IMR-90 (cell line): ENCODE data around the gene WDR54. TPM values are rescaled to one million over a fixed set of nuclear protein-coding genes. Genes with fewer than 3 reads are reported as not detected.

Experiments used
- ATAC-seq: fragments of 200-7000 bp; cut with Tn5 transposase; 2 replicates; pipeline ENCODE4 v1.9.1; 2020; ENCODE audit warnings: low read depth, mild to moderate bottlenecking, moderate library complexity
- BruUV-seq: library from RNA; stranded (reverse); fragments of 400-500 nt; replicated peaks from 2 replicates; lab custom pipeline; 2021; lab: Mats Ljungman, UMichigan
- CTCF ChIA-PET: fragments of 300-600 bp; formaldehyde crosslinking; extraction: SDS; loops from one replicate; lab custom pipeline; 2021; ENCODE audit warnings: antibody characterized with exemption; lab: Yijun Ruan, JAX
- POLR2A ChIA-PET: fragments of 300-600 bp; sonication (Branson Sonifier 250); formaldehyde crosslinking; loops from one replicate; lab custom pipeline; 2022; ENCODE audit warnings: antibody characterized with exemption; ENCODE audit not compliant: unreplicated experiment; lab: Charles Lee
- DNase-seq: peaks from one replicate; pipeline ENCODE4 v3.0.0; 2013
- H2AFZ ChIP-seq: replicated peaks from 2 replicates; pipeline ENCODE3; 2013; ENCODE audit warnings: low read length, mild to moderate bottlenecking; ENCODE audit not compliant: poor library complexity
- H2AK5ac ChIP-seq: 2 replicates; pipeline ENCODE4 v1.6.1; 2013; ENCODE audit warnings: low read depth, low read length, inconsistent platforms
- H2AK9ac ChIP-seq: replicated peaks from 2 replicates; pipeline ENCODE3; 2013; ENCODE audit warnings: mild to moderate bottlenecking, low read depth, low read length, moderate library complexity; ENCODE audit not compliant: poor library complexity
- H2BK120ac ChIP-seq: 2 replicates; pipeline ENCODE4 v1.6.1; 2013; ENCODE audit warnings: low read depth, low read length, inconsistent platforms
- H2BK15ac ChIP-seq: 3 replicates; pipeline ENCODE4 v1.6.1; 2013; ENCODE audit warnings: low read depth, low read length, inconsistent platforms
- H2BK20ac ChIP-seq: 2 replicates; pipeline ENCODE4 v1.6.1; 2013; ENCODE audit warnings: low read depth, mild to moderate bottlenecking, inconsistent platforms, low read length, moderate library complexity
- H2BK5ac ChIP-seq: 2 replicates; pipeline ENCODE4 v1.6.1; 2013; ENCODE audit warnings: mild to moderate bottlenecking, low read depth, low read length, inconsistent platforms; ENCODE audit not compliant: poor library complexity, severe bottlenecking
- H3K14ac ChIP-seq: replicated peaks from 2 replicates; pipeline ENCODE4 v1.6.1; 2013; ENCODE audit warnings: low read depth, low read length, inconsistent platforms
- H3K18ac ChIP-seq: 2 replicates; pipeline ENCODE4 v1.6.1; 2013; ENCODE audit warnings: low read depth, low read length, control low read depth
- H3K23ac ChIP-seq: 2 replicates; pipeline ENCODE4 v1.6.1; 2013; ENCODE audit warnings: low read depth, low read length, inconsistent platforms
- H3K27ac ChIP-seq: 2 replicates; pipeline ENCODE4 v1.5.1; 2013; ENCODE audit warnings: mild to moderate bottlenecking, control low read depth, low read length; ENCODE audit not compliant: insufficient read depth
- H3K27me3 ChIP-seq: 2 replicates; pipeline ENCODE4 v1.6.1; 2013; ENCODE audit warnings: low read length; ENCODE audit not compliant: control insufficient read depth, insufficient read depth
- H3K36me3 ChIP-seq: 2 replicates; pipeline ENCODE4 v1.6.1; 2013; ENCODE audit warnings: low read length, mixed read lengths; ENCODE audit not compliant: control insufficient read depth, insufficient read depth
- H3K4ac ChIP-seq: 2 replicates; pipeline ENCODE4 v1.6.1; 2013; ENCODE audit warnings: low read depth, low read length, inconsistent platforms
- H3K4me1 ChIP-seq: 2 replicates; pipeline ENCODE4 v1.6.1; 2013; ENCODE audit warnings: low read length, mixed read lengths; ENCODE audit not compliant: control insufficient read depth, insufficient read depth
- H3K4me2 ChIP-seq: 2 replicates; pipeline ENCODE4 v1.6.1; 2013; ENCODE audit warnings: low read depth, mild to moderate bottlenecking, control low read depth, low read length, moderate library complexity
- H3K4me3 ChIP-seq: 2 replicates; pipeline ENCODE4 v1.5.1; 2013; ENCODE audit warnings: low read depth, mild to moderate bottlenecking, control low read depth, low read length, moderate library complexity; ENCODE audit not compliant: insufficient read depth
- H3K56ac ChIP-seq: 2 replicates; pipeline ENCODE4 v1.6.1; 2013; ENCODE audit warnings: low read length, inconsistent platforms; ENCODE audit not compliant: insufficient read depth; ENCODE audit errors: extremely low read depth
- H3K79me1 ChIP-seq, 2 experiments: 2 replicates each; pipeline ENCODE4 v1.6.1; 2013; ENCODE audit warnings: low read length in 2 of 2, inconsistent platforms in 1 of 2, low read depth in 1 of 2
- H3K9ac ChIP-seq: 2 replicates; pipeline ENCODE4 v1.6.1; 2013; ENCODE audit warnings: low read depth, low read length, control low read depth
- H3K9me1 ChIP-seq: 2 replicates; pipeline ENCODE4 v1.6.1; 2013; ENCODE audit warnings: low read length, inconsistent platforms; ENCODE audit not compliant: insufficient read depth
- H3K9me3 ChIP-seq: 2 replicates; pipeline ENCODE4 v1.6.1; 2013; ENCODE audit warnings: low read length; ENCODE audit not compliant: control insufficient read depth, insufficient read depth
- H4K20me1 ChIP-seq: 2 replicates; pipeline ENCODE4 v1.6.1; 2013; ENCODE audit warnings: low read length, inconsistent platforms; ENCODE audit not compliant: insufficient read depth
- H4K5ac ChIP-seq: 2 replicates; pipeline ENCODE4 v1.6.1; 2013; ENCODE audit warnings: mild to moderate bottlenecking, low read depth, low read length, control low read depth
- H4K8ac ChIP-seq, 2 experiments: 2 replicates each; pipeline ENCODE4 v1.6.1; 2013; ENCODE audit warnings: low read depth in 2 of 2, low read length in 2 of 2, control low read depth in 1 of 2, inconsistent platforms in 1 of 2
- H4K91ac ChIP-seq: 2 replicates; pipeline ENCODE4 v1.6.1; 2013; ENCODE audit warnings: low read depth, low read length, inconsistent platforms; ENCODE audit not compliant: insufficient read depth
- BHLHE40 ChIP-seq: fragments of 150-350 bp; IDR thresholded peaks from 2 replicates; pipeline ENCODE4 v1.6.1; 2016; ENCODE audit warnings: mild to moderate bottlenecking, low read depth, low read length
- CEBPB ChIP-seq: IDR thresholded peaks from 2 replicates; pipeline ENCODE4 v1.6.1; 2012; ENCODE audit warnings: low read depth, low read length, improper control_type of control experiment
- CHD1 ChIP-seq: IDR thresholded peaks from 2 replicates; pipeline ENCODE4 v1.6.1; 2012; ENCODE audit warnings: low read depth, low read length, improper control_type of control experiment
- FOS ChIP-seq: fragments of 150-350 bp; IDR thresholded peaks from 2 replicates; pipeline ENCODE4 v1.6.1; 2016; ENCODE audit warnings: low read depth, low read length
- MAFK ChIP-seq: IDR thresholded peaks from 2 replicates; pipeline ENCODE4 v1.6.1; 2012; ENCODE audit warnings: low read depth, low read length, improper control_type of control experiment
- MAZ ChIP-seq: IDR thresholded peaks from 2 replicates; pipeline ENCODE4 v1.6.1; 2012; ENCODE audit warnings: low read depth, mild to moderate bottlenecking, low read length, improper control_type of control experiment, moderate library complexity, borderline replicate concordance
- MXI1 ChIP-seq: IDR thresholded peaks from 2 replicates; pipeline ENCODE4 v1.6.1; 2012; ENCODE audit warnings: low read depth, mild to moderate bottlenecking, low read length, moderate library complexity, borderline replicate concordance
- NFE2L2 ChIP-seq: fragments of 150-350 bp; IDR thresholded peaks from 2 replicates; pipeline ENCODE4 v1.6.1; 2016; ENCODE audit warnings: low read depth, mild to moderate bottlenecking, low read length
- POLR2A ChIP-seq: IDR thresholded peaks from 2 replicates; pipeline ENCODE4 v1.6.1; 2012; ENCODE audit warnings: mild to moderate bottlenecking, low read depth, low read length
- RAD21 ChIP-seq: IDR thresholded peaks from 2 replicates; pipeline ENCODE4 v1.6.1; 2012; ENCODE audit warnings: low read length, improper control_type of control experiment
- RFX5 ChIP-seq: IDR thresholded peaks from 2 replicates; pipeline ENCODE4 v1.8.0; 2012; ENCODE audit warnings: low read depth, mild to moderate bottlenecking, low read length, moderate library complexity
- SMC3 ChIP-seq: fragments of 150-350 bp; IDR thresholded peaks from 2 replicates; pipeline ENCODE4 v1.6.1; 2016; ENCODE audit warnings: low read depth, mild to moderate bottlenecking, antibody characterized with exemption, low read length, moderate library complexity
- WGBS, 2 experiments: methylation state at CpG; one replicate each; pipeline versions ENCODE4 v1.1.5 to v1.1.7; 2013; ENCODE audit warnings: missing lambda C conversion rate in 2 of 2; ENCODE audit not compliant: insufficient read length in 1 of 2; ENCODE audit errors: extremely low coverage in 2 of 2; 5-methylcytosine and 5-hydroxymethylcytosine counted together
- dilution Hi-C: fragments of 300-500 bp; cut with HindIII; formaldehyde crosslinking; loops from one replicate; pipeline ENCODE4 v1.14.3; 2018; ENCODE audit warnings: low sequenced_read_pairs; ENCODE audit not compliant: unreplicated experiment
- in situ Hi-C: fragments of 300-500 bp; cut with MboI; formaldehyde crosslinking; loops from 3 replicates; pipeline ENCODE4 v1.14.3; 2019; ENCODE audit warnings: low sequenced_read_pairs, inconsistent platforms, mixed read lengths
- intact Hi-C: fragments of 100-400 bp; cut with micrococcal nuclease; formaldehyde crosslinking; loops from 2 replicates; pipeline ENCODE4 v1.10.0; 2022
- polyA plus RNA-seq, 3 experiments: library from polyadenylated mRNA; depleted of rRNA; stranded (reverse); fragments of >200 nt; gene quantifications; 2 replicates each; pipeline ENCODE4 v1.2.3, GENCODE V29; 2012; ENCODE audit warnings: low replicate concordance in 1 of 3
- total RNA-seq: library from RNA; depleted of rRNA; stranded (reverse); fragments of >200 nt; gene quantifications from 2 replicates; pipeline ENCODE4 v1.2.3, GENCODE V29; 2012
- TF ChIP-seq, protein P1 (sequence below): conservative IDR thresholded peaks from 2 replicates; pipeline ENCODE4 v1.5.1; 2012; ENCODE audit warnings: mild to moderate bottlenecking, low read depth, low read length, improper control_type of control experiment
- TF ChIP-seq, protein P2 (sequence below): fragments of 150-350 bp; IDR thresholded peaks from 2 replicates; pipeline ENCODE4 v1.6.1; 2016; ENCODE audit warnings: low read depth, mild to moderate bottlenecking, low read length, moderate library complexity, borderline replicate concordance

The WDR54 gene
- total and polyA plus RNA-seq, 2 of the 4 experiments (the other 2 are of a cell fraction): 47.9 to 57.2 TPM

DNA sequence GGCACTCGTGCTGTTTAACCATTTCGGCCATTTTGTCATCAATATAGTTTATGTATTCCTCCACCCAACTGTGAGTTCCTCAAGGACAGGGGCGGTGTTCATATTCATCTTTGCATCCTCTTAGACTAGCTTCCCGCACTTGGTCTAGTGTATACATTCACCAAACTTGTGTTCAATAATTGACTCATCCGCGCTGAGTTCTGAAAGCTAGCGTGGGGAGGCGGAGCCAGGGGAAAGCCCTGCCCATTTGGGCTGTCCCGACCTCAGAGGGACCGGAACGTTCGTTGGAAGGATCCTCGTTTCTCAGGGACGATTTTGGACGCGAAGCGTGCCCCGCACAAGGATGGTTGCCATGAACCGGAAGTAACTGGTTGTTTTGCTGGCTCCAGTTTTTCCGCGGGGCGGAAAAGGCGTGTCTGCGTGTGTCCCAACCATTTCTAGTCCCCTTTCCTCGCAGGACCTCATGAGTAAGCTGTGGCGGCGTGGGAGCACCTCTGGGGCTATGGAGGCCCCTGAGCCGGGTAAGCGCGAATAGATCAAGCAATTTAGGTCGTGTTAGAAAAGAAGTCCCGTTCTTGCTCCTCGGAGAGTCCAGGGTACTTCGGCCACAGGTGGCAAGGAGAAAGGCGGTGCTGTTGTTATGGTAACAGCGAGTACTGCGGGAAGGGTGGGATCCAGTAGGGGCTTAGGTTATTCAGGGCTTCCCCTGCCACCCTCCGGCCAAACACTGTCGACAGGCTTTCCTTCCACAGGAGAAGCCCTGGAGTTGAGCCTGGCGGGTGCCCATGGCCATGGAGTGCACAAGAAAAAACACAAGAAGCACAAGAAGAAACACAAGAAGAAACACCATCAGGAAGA, 33.4 kb downstream of the WDR54 start, which contains the start of gene INO80B:
Gene INO80B (plus strand): TSS at position 434 of the 858 bp plus-strand sequence. CDS start 30 bp downstream, at position 464.
- no peaks in the 10 kb centered on the region for H3K27me3 ChIP-seq
- intact Hi-C loops: loop anchor here (1.0 kb wide), 2 partner anchors 15 to 28 kb away; partner anchors contain the start of gene TTC31
- peak within 1 kb of the TSS; percentile 48; the same call in 1 of the 2 replicates for H3K23ac ChIP-seq
- dilution Hi-C loops: no loop called here
- peak within 1 kb of the TSS; percentile 61; the same call in 1 of the 2 replicates for H3K14ac ChIP-seq
- peak within 1 kb of the TSS; percentile 90 for H2AFZ ChIP-seq
- H3K4me3 ChIP-seq: peak within 1 kb of the TSS; percentile 61
- no peaks in the 10 kb centered on the region for H3K9me3 ChIP-seq
- in situ Hi-C loops: no loop called here
- H2AK5ac ChIP-seq: peak within 1 kb of the TSS; percentile 5; the same call in 1 of the 2 replicates
- ChIA-PET CTCF (no interaction called here), POLR2A (interaction anchor here (1.3 kb wide), 1 partner anchor 15 kb away, joined by 4 read pairs; no protein-coding TSS in a partner anchor)
- no peak within 1 kb of the TSS for H2BK20ac ChIP-seq
- peak within 1 kb of the TSS; percentile 5; the same call in 1 of the 2 replicates for H4K91ac ChIP-seq
- H2BK5ac ChIP-seq: peak within 1 kb of the TSS; percentile 16
- 0 out of 2 replicates have a peak within 1 kb of the TSS, but pooled peaks have one; percentile 10 for H4K5ac ChIP-seq
- DNase-seq (peak; percentile 99), ATAC-seq (peak; percentile 74)
- 0% methylated on average over 15 of the region's 40 CpGs; no CpG with 5 or more reads in 1 of the 2 experiments for WGBS, 2 experiments
- H3K36me3 ChIP-seq: no peaks in the 10 kb centered on the region
- peaks cover 10% of the 10 kb centered on the region for H3K4me1 ChIP-seq
- peak within 1 kb of the TSS in 1 of 2 experiments; percentile 87; a peak in 2 of 4 replicates for H4K8ac ChIP-seq
- H4K20me1 ChIP-seq: no peaks in the 10 kb centered on the region
- H3K4me2 ChIP-seq: peak within 1 kb of the TSS; percentile 66
- H3K9ac ChIP-seq: peak within 1 kb of the TSS; percentile 55
- peak within 1 kb of the TSS; percentile 62 for H3K4ac ChIP-seq
- H2BK120ac ChIP-seq: no peak within 1 kb of the TSS
- BruUV-seq: no TSS peak
- peak within 1 kb of the TSS; percentile 65 for H2AK9ac ChIP-seq
- no peak within 1 kb of the TSS for H2BK15ac ChIP-seq
- peak within 1 kb of the TSS; percentile 13; the same call in 1 of the 2 replicates for H3K56ac ChIP-seq
- H3K27ac ChIP-seq: peak within 1 kb of the TSS; percentile 21
- H3K18ac ChIP-seq: no peak within 1 kb of the TSS
- peaks cover 15 to 30% of the 10 kb centered on the region in 2 experiments for H3K79me1 ChIP-seq
- 0 out of 2 replicates have a peak, but pooled peaks cover 3% of the 10 kb centered on the region for H3K9me1 ChIP-seq
- TF ChIP-seq BHLHE40 (peak; percentile 23; the same call in 1 of the 2 replicates), CHD1 (no peak), MAZ (peak; percentile 84), SMC3 (no peak), RFX5 (no peak), NFE2L2 (no peak; the same call in 1 of the 2 replicates), POLR2A (no peak), FOS (peak; percentile 7; the same call in 1 of the 2 replicates), CEBPB (peak; percentile 37; the same call in 1 of the 2 replicates), RAD21 (peak; percentile 1; the same call in 1 of the 2 replicates), MAFK (no peak), MXI1 (peak; percentile 92)
- TF ChIP-seq, protein P1, sequence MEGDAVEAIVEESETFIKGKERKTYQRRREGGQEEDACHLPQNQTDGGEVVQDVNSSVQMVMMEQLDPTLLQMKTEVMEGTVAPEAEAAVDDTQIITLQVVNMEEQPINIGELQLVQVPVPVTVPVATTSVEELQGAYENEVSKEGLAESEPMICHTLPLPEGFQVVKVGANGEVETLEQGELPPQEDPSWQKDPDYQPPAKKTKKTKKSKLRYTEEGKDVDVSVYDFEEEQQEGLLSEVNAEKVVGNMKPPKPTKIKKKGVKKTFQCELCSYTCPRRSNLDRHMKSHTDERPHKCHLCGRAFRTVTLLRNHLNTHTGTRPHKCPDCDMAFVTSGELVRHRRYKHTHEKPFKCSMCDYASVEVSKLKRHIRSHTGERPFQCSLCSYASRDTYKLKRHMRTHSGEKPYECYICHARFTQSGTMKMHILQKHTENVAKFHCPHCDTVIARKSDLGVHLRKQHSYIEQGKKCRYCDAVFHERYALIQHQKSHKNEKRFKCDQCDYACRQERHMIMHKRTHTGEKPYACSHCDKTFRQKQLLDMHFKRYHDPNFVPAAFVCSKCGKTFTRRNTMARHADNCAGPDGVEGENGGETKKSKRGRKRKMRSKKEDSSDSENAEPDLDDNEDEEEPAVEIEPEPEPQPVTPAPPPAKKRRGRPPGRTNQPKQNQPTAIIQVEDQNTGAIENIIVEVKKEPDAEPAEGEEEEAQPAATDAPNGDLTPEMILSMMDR: no peak
- TF ChIP-seq, protein P2, sequence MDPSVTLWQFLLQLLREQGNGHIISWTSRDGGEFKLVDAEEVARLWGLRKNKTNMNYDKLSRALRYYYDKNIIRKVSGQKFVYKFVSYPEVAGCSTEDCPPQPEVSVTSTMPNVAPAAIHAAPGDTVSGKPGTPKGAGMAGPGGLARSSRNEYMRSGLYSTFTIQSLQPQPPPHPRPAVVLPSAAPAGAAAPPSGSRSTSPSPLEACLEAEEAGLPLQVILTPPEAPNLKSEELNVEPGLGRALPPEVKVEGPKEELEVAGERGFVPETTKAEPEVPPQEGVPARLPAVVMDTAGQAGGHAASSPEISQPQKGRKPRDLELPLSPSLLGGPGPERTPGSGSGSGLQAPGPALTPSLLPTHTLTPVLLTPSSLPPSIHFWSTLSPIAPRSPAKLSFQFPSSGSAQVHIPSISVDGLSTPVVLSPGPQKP: no peak
